ENCODE data around the gene MS4A14. TPM values are rescaled to one million over a fixed set of nuclear protein-coding genes. Genes with fewer than 3 reads are reported as not detected.

Gene MS4A14
- total RNA-seq, 4 donors from 2014 or later, result 0.57 to 15.7 (median 2.7) TPM

DNA sequence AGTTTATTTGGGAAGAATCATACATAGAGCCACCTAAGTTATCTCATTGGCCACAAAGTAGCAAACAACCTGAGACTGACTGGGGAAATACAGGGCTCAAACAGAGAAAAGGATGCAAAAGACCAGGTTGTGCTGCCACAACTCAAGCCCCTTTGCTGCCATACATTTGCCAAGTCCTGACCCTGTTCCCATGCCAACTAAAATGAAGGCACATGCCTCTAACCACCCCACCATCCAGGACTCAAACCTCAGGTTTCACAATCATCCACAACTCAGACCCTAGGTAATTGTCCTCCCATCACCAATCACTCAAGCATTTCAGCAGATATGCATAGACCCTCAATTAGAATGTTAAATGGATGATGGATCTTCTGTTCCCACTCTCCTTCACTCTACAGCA lies 58.0 kb downstream of the MS4A14 start:
- H3K9me3 ChIP-seq, result no peaks in the 10 kb centered on the region
- peaks cover 0 to 3% (median 0%) of the 10 kb centered on the region in 4 donors for H3K4me1 ChIP-seq
- H3K36me3 ChIP-seq, result no peaks in the 10 kb centered on the region
- peak overlapping the region in 1 of 4 donors; percentile 73 for H3K27ac ChIP-seq
- no peak for TF ChIP-seq POLR2A (IDR thresholded peaks at IDR 0.05)
- TF ChIP-seq, protein P1, sequence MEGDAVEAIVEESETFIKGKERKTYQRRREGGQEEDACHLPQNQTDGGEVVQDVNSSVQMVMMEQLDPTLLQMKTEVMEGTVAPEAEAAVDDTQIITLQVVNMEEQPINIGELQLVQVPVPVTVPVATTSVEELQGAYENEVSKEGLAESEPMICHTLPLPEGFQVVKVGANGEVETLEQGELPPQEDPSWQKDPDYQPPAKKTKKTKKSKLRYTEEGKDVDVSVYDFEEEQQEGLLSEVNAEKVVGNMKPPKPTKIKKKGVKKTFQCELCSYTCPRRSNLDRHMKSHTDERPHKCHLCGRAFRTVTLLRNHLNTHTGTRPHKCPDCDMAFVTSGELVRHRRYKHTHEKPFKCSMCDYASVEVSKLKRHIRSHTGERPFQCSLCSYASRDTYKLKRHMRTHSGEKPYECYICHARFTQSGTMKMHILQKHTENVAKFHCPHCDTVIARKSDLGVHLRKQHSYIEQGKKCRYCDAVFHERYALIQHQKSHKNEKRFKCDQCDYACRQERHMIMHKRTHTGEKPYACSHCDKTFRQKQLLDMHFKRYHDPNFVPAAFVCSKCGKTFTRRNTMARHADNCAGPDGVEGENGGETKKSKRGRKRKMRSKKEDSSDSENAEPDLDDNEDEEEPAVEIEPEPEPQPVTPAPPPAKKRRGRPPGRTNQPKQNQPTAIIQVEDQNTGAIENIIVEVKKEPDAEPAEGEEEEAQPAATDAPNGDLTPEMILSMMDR (IDR thresholded peaks at IDR 0.05), result no peak
- H3K4me3 ChIP-seq, result no peak overlapping the region
- no peaks in the 10 kb centered on the region for H3K27me3 ChIP-seq
- DNase-seq, result no peak

DNA sequence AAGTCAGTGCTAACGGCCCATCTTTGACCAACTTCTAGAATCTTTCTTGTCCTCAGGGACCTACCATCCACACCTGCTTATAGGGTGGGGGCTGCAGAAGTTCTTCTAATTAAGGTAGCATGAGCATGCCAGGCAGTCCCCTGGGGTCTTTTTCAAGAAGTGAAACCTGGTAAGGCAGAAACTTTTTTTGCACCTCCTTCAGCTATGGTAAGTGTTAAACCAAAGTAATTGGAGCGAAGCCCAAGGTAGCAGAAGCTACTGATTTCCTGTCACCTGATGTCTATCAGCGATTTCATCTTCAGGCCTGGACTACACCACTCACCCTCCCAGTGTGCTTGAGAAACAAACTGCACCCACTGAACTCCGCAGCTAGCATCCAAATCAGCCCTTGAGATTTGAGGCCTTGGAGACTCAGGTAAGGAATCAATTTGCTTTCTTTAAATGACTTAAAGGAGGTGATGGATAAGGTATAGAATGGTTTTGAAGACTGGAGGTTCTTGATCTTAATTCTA lies 59.3 kb downstream of the MS4A14 start, which contains the start of gene MS4A1:
MS4A1 (plus strand) TSS at position 317 of the 512 bp plus-strand sequence. CDS start 6,528 bp downstream, outside the sequence.
- Histone ChIP-seq H3K4me3 (peak within 1 kb of the TSS in 2 of 4 donors; percentile 11 to 34), H3K9me3 (no peaks in the 10 kb centered on the region), H3K4me1 (peaks cover 0 to 3% (median 0%) of the 10 kb centered on the region in 4 donors), H3K27me3 (no peaks in the 10 kb centered on the region), H3K36me3 (no peaks in the 10 kb centered on the region), H3K27ac (peak within 1 kb of the TSS in 2 of 4 donors; percentile 58 to 73)
- TF ChIP-seq, protein P1 (IDR thresholded peaks at IDR 0.05), result no peak
- no peak for TF ChIP-seq POLR2A (IDR thresholded peaks at IDR 0.05)
- peak in 2 of 3 donors; percentile 77 to 78 for DNase-seq

DNA sequence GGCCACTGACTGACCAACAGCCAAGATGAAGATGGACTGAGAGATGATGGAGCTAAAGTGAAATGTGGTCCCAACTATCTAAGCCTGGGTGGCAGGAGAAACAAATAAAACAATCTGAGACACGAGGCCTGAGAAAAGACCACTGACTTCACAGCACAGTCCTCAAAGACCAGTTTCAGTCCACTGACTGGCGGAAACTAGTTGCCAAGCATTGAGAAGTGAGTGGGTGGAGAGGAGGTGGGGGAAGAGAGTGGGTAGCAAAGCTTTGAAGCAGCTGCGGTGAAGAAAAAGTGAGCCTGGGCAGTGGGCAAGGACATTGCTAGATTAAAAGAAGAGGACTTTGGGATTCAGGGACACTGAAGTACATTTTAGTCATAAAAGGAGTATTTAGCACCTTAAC lies 61.3 kb downstream of the MS4A14 start:
- no peak for TF ChIP-seq POLR2A (IDR thresholded peaks at IDR 0.05)
- TF ChIP-seq, protein P1 (IDR thresholded peaks at IDR 0.05), result no peak
- no peaks in the 10 kb centered on the region for H3K36me3 ChIP-seq
- H3K9me3 ChIP-seq, result no peaks in the 10 kb centered on the region

DNA sequence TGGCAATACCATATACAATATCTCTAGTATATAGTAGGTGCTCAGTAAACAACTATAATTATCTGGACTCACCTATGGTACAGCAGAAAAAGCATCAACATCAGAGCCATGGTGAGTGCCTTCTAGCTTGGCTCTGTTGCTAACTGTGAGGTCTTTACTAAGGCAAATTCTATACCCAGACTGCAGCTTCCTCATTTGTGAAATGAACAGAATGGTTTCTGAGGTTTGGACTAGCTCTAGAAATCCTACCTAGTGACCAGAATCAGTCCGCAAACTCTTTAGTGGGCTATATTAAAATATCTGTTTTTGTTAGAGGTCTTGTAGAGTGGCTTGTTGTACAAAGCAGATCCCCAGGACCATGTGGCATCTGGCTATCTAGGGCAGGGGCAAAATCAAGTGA lies 63.1 kb downstream of the MS4A14 start:
- H3K27me3 ChIP-seq, result no peaks in the 10 kb centered on the region
- no peaks in the 10 kb centered on the region for H3K36me3 ChIP-seq
- H3K9me3 ChIP-seq, result no peaks in the 10 kb centered on the region
- no peak for TF ChIP-seq POLR2A (IDR thresholded peaks at IDR 0.05)
- TF ChIP-seq, protein P1 (IDR thresholded peaks at IDR 0.05), result no peak
- DNase-seq, result no peak
- peaks cover 0 to 3% (median 0%) of the 10 kb centered on the region in 4 donors for H3K4me1 ChIP-seq
- peak overlapping the region in 1 of 4 donors; percentile 9 for H3K4me3 ChIP-seq
- H3K27ac ChIP-seq, result peak overlapping the region in 1 of 4 donors; percentile 46

More for the DNA sequence above, 61.3 kb downstream of the MS4A14 start:
- Histone ChIP-seq H3K27me3 (no peaks in the 10 kb centered on the region), H3K4me3 (peak overlapping the region in 2 of 4 donors; percentile 11 to 34), H3K27ac (peak overlapping the region in 2 of 4 donors; percentile 58 to 73), H3K4me1 (peaks cover 0 to 3% (median 0%) of the 10 kb centered on the region in 4 donors)
- peak in 2 of 3 donors; percentile 64 to 70 for DNase-seq

Other genes with a start within 250 kb of the MS4A14 start
- gene MS4A6A, start 213.4 kb upstream of the MS4A14 start, total RNA-seq, result 10 to 100 TPM in 3 of 4 donors, 1 to 10 TPM in 1; 7.4 to 66.0 (median 33.5) TPM
- 10 to 100 TPM in 2 of 4 donors, 1 to 10 TPM in 2; 2.6 to 13.1 (median 9.3) TPM for gene MS4A4E, start 153.3 kb upstream of the MS4A14 start, total RNA-seq
- gene MS4A4A, start 115.8 kb upstream of the MS4A14 start, total RNA-seq, result 10 to 100 TPM in 1 of 4 donors, 1 to 10 TPM in 3; 2.8 to 17.0 (median 4.4) TPM
- not detected for gene MS4A6E, start 69.2 kb upstream of the MS4A14 start, total RNA-seq
- gene MS4A7, start 17.9 kb upstream of the MS4A14 start, total RNA-seq, result 10 to 100 TPM in 2 of 4 donors, 1 to 10 TPM in 2; 5.0 to 52.0 (median 14.9) TPM
- not detected for gene MS4A5, start 33.1 kb downstream of the MS4A14 start, total RNA-seq
- 100 to 1,000 TPM in 1 of 4 donors, 10 to 100 TPM in 1, 1 to 10 TPM in 1, not detected in 1; 3.2 to 260 (median 18.5) TPM for gene MS4A1, start 59.4 kb downstream of the MS4A14 start, total RNA-seq
- not detected for gene MS4A12, start 96.3 kb downstream of the MS4A14 start, total RNA-seq
- gene MS4A13, start 118.9 kb downstream of the MS4A14 start, total RNA-seq, result not detected

Measured in Peyer's patch (tissue), 4 donors.